ENCODE data around the gene SHCBP1L.

DNA sequence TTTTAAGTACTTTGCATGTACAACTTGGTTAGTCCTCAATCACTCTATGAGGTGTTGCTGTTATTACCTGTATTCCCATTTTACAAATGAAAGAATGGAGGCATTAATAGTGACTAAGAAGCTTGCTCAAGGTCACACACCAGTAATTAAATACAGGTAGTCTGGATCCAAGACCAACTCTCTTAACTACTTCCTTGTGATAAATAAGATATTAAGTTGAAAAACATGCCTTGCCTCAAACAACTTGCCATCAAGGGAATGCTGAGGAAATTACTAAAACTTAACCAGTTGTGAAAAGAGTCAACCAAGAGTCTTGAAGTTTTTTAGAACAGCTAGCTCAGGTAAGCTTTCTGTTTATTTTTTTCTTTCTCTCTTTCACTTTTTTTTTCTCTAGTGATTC, 49.3 kb upstream of the SHCBP1L start:
- TF ChIP-seq, protein P1, sequence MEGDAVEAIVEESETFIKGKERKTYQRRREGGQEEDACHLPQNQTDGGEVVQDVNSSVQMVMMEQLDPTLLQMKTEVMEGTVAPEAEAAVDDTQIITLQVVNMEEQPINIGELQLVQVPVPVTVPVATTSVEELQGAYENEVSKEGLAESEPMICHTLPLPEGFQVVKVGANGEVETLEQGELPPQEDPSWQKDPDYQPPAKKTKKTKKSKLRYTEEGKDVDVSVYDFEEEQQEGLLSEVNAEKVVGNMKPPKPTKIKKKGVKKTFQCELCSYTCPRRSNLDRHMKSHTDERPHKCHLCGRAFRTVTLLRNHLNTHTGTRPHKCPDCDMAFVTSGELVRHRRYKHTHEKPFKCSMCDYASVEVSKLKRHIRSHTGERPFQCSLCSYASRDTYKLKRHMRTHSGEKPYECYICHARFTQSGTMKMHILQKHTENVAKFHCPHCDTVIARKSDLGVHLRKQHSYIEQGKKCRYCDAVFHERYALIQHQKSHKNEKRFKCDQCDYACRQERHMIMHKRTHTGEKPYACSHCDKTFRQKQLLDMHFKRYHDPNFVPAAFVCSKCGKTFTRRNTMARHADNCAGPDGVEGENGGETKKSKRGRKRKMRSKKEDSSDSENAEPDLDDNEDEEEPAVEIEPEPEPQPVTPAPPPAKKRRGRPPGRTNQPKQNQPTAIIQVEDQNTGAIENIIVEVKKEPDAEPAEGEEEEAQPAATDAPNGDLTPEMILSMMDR (IDR thresholded peaks at IDR 0.05), result no peak
- TF ChIP-seq POLR2A (IDR thresholded peaks at IDR 0.05; ENCODE audit: low read depth), result no peak
